Measurements from ENCODE around the gene PPP1R3D.
"Not testable (repeated sequence)": the region's sequence is repeated elsewhere in the genome, so short reads cannot be mapped to it uniquely, and the experiment has no call there.

The PPP1R3D gene

DNA sequence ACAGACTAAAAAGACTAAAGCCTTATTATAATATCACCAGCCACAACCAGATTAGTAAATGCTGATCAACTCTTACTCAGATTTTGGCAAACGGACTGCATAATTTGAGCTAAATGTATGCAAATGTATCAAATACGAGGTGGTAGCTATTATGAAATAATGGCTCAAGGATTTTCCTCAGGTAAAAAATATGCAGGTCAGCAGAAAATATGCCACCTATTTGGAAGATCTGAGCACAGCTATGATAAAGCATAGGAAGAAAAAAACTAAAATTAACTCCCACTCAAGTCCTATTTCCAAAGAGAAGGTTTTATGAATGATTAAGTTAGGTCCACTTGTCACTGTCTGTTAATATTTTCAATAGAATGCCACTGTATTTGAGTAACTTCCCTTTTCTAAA is 29.1 kb downstream of the PPP1R3D start:
- DNase-seq, result no peak

DNA sequence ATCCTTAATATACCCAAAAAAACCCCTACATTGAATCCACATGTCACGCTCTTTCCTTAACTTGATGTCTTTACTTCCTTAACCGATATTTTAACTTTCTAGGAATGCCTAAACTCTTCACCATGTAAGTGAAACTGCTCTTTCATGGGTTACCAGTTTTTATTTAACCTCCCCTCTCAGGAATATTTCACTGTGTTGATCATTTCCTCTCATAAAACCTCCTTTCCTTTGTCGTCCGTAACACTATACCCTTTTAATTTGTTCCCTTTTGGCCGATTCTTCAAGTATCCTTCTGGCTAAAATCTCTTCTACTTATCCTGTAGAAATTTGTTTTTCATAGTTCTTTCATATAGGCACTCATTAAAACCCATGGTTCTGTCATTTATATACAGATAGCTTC is 31.2 kb downstream of the PPP1R3D start:
- DNase-seq, result no peak

DNA sequence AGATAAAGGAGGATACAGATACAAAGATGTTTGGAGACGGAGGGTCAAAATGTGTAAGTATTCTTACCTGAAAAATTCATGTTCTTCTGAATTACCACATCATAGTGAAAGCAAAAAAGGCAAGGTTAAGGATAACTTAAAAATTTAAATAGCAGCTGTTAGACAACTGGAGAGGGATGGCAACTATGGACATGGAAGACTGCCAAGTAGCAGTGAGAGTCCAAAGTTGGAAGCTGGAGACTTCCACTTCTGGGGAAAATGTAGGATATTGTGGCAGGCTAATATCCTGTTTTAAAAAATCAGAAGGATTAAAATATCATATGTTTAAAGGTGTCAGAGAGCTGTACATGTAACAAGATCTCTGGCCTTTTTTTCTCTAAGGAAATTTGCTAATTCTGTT is 36.5 kb downstream of the PPP1R3D start:
- DNase-seq, result no peak

DNA sequence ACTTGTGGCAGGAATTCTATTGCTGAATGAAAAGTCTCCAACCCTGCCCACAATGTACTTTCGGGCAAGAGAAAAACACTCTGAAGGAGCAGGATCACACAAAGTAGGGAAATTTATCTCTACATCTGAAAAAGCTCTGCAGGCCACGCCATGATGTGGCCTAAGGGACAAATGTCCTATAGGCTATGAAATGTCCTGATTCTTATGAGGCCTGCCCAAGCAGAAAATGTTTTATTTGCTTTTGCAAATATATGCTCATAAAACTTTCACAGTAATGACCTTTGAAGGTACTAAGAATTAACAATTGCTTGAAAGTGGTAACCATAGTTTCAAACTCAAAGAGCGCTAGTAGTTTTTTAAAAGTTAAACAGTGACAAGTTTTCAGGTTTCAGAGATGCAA is 37.6 kb downstream of the PPP1R3D start:
- no peak for DNase-seq

DNA sequence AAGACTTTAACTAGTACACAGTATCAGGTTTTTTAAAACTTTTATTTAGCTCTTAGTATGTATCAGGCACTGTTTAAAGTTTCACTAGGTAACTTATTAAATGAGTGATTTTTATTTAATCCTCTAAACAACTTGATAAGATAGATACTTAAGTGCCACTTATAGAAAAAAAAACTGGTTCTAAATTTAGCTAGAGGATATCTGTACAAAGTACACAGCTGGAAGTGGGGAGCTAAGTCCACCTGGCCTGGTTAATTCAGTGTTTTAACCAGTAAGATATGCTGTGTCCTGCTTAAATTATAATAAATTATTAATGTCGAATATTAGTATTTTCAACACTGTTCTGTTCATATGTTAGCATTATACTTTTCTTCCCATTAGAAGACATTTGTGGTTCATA is 44.2 kb downstream of the PPP1R3D start:
- no peak for DNase-seq

DNA sequence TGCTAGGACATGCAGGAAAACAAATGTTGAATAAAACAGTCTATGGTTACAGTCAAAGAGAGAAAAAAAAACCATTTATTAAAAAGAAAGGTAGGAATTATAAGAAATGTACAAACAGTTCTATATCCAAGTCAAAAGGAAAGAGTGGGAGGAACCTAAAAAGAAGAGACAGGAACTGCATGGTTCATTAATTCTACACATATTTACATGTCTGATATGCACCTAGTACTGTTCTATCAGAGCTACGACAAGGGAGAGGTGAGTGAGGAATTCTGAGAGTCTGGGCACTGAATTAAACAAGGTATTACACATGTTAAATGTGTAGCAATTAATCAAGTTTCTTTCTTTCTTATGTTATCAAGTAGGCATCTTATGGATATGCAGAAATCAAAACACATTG is 48.5 kb downstream of the PPP1R3D start:
- no peak for DNase-seq

DNA sequence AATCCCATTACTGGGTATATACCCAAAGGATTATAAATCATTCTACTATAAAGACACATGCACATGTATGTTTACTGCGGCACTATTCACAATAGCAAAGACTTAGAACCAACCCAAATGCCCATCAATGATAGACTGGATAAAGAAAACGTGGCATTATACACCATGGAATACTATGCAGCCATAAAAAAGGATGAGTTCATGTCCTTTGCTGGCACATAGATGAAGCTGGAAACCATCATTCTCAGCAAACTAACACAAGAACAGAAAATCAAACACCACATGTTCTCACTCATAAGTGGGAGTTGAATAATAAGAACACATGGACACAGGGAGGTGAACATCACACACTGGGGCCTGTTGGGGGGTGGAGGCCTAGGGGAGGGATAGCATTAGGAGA is 50.1 kb downstream of the PPP1R3D start:
- not testable (repeated sequence) for DNase-seq

DNA sequence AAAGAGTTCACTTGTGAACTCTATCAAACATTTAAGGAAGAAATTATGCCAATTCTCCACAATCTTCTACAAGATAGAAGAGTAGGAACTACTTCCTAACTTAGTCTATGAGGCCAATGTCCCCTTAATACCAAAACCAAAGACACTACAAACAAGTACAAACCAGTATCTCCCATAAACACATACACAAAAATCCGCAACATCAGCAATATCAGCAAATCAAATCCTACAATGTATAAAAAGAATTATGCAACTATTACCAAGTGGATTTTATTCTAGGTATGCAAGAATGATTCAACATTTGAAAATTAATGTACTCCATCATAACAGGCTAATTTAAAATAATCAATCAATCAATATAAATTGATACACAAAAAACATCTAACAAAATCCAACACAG is 52.1 kb downstream of the PPP1R3D start:
- DNase-seq, result no peak

All from NCI-H510A treated with DMSO at 0.1 percent for 48 hours (cell line).